Right lobe of liver (tissue), 4 donors: ENCODE measurements around the gene RYR3.

Experiments used
- POLR2A ChIP-seq: fragments of 450-650 bp; IDR thresholded peaks from one replicate; pipeline ENCODE4 v1.6.1; 2017; ENCODE audit warnings: antibody characterized with exemption, mild to moderate bottlenecking
- TF ChIP-seq, protein P1 (sequence below), 4 donors: fragments of 200-600 bp in 3 of 4; fragments of 450-650 bp in 1 of 4; IDR thresholded peaks; one replicate each; pipeline versions ENCODE4 v1.5.1 to v1.8.0; 2016 to 2022; ENCODE audit warnings: antibody characterized with exemption in 4 of 4, mild to moderate bottlenecking in 2 of 4
- donor health status: DM: no; HTN: no; CAD: no.
- donor health status: DM: no; HTN: no; CAD: no.
- donor health status: DM: no; HTN: yes; CAD: no.

DNA sequence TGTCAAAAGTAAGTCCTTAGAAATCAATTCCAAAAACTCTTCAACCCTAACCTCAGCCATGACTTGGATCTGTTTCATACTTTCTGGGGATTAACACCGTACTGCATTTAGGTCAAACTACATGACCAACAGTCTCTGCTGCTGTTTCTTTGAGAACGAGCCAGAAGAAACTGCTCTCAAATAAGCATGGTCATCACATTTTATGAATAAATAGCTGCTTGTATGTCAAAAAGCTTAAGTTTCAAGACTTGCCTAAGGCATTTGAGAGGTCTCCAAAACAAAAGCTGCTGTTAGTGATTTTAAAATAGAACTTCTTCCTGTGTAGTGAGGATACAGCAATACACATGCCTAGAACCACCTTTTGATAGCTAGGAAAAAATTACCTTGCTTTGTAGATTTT lies 491.2 kb downstream of the RYR3 start:
- TF ChIP-seq, protein P1, sequence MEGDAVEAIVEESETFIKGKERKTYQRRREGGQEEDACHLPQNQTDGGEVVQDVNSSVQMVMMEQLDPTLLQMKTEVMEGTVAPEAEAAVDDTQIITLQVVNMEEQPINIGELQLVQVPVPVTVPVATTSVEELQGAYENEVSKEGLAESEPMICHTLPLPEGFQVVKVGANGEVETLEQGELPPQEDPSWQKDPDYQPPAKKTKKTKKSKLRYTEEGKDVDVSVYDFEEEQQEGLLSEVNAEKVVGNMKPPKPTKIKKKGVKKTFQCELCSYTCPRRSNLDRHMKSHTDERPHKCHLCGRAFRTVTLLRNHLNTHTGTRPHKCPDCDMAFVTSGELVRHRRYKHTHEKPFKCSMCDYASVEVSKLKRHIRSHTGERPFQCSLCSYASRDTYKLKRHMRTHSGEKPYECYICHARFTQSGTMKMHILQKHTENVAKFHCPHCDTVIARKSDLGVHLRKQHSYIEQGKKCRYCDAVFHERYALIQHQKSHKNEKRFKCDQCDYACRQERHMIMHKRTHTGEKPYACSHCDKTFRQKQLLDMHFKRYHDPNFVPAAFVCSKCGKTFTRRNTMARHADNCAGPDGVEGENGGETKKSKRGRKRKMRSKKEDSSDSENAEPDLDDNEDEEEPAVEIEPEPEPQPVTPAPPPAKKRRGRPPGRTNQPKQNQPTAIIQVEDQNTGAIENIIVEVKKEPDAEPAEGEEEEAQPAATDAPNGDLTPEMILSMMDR (IDR thresholded peaks at IDR 0.05): no peak
- TF ChIP-seq POLR2A: no peak
